ENCODE measurements around the gene SLC9A9.

DNA sequence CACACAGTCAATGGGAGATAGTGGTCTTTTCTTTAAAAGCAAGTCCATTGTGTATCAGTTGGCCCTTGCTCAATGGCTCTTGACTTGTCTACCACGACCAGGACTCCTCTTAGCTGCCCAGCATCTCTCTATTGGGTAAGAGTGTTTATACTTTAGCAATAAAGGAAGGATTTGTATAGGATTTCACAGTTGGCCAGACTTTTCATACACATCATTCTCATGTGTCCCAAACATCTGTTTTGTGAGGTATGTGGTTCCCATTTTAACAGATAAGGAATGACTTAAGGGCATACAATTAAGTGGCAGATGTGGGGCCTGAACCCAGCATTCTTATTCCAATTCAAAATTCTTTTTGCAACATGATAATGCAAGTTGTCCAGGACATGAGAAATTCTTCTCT is 537.2 kb downstream of the SLC9A9 start:
- TF ChIP-seq, protein P1, sequence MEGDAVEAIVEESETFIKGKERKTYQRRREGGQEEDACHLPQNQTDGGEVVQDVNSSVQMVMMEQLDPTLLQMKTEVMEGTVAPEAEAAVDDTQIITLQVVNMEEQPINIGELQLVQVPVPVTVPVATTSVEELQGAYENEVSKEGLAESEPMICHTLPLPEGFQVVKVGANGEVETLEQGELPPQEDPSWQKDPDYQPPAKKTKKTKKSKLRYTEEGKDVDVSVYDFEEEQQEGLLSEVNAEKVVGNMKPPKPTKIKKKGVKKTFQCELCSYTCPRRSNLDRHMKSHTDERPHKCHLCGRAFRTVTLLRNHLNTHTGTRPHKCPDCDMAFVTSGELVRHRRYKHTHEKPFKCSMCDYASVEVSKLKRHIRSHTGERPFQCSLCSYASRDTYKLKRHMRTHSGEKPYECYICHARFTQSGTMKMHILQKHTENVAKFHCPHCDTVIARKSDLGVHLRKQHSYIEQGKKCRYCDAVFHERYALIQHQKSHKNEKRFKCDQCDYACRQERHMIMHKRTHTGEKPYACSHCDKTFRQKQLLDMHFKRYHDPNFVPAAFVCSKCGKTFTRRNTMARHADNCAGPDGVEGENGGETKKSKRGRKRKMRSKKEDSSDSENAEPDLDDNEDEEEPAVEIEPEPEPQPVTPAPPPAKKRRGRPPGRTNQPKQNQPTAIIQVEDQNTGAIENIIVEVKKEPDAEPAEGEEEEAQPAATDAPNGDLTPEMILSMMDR (IDR thresholded peaks at IDR 0.05 in 4 of 5, conservative IDR thresholded peaks at IDR 0.05 in 1 of 5), result no peak
- TF ChIP-seq POLR2A (IDR thresholded peaks at IDR 0.05), result no peak
